Muscle of leg (tissue), 11 donors: Measurements from ENCODE around the gene ECHS1. TPM values are rescaled to one million over a fixed set of nuclear protein-coding genes. Genes with fewer than 3 reads are reported as not detected.
"Not testable (repeated sequence)": the region's sequence is repeated elsewhere in the genome, so short reads cannot be mapped to it uniquely, and the experiment has no call there.

Source experiments
- DNase-seq: peaks from one replicate; pipeline ENCODE4 v3.0.0; 2013
- H3K27ac ChIP-seq: one replicate; pipeline ENCODE4 v1.5.1; 2013; ENCODE audit warnings: mild to moderate bottlenecking, low read length, control low read depth
- H3K27me3 ChIP-seq: one replicate; pipeline ENCODE4 v1.6.1; 2013; ENCODE audit warnings: low read length; ENCODE audit not compliant: control insufficient read depth, insufficient read depth
- H3K36me3 ChIP-seq: one replicate; pipeline ENCODE4 v1.6.1; 2013; ENCODE audit warnings: low read length; ENCODE audit not compliant: control insufficient read depth, insufficient read depth
- H3K4me1 ChIP-seq: one replicate; pipeline ENCODE4 v1.6.1; 2013; ENCODE audit warnings: low read length; ENCODE audit not compliant: control insufficient read depth, insufficient read depth
- H3K4me3 ChIP-seq: one replicate; pipeline ENCODE4 v1.5.1; 2013; ENCODE audit warnings: low read length, control low read depth
- H3K9me3 ChIP-seq: replicated peaks from 2 replicates; pipeline ENCODE4 v1.6.1; 2013; ENCODE audit warnings: low read depth, low read length; ENCODE audit not compliant: control insufficient read depth
- WGBS: methylation state at CpG from one replicate; pipeline ENCODE4 v1.1.5; 2013; ENCODE audit warnings: missing lambda C conversion rate; ENCODE audit not compliant: insufficient coverage; 5-methylcytosine and 5-hydroxymethylcytosine counted together
- polyA plus RNA-seq, 8 donors: library from polyadenylated mRNA; unstranded; fragments of 120-200 nt; gene quantifications; one replicate each; pipeline versions ENCODE4 v1.2.1 to v1.2.3, GENCODE V29; 2013; ENCODE audit warnings: inconsistent platforms in 1 of 8, low replicate concordance in 1 of 8; ENCODE audit not compliant: insufficient read length in 8 of 8, insufficient read depth in 1 of 8
- total RNA-seq: library from RNA; stranded (reverse); fragments of 120-200 nt; gene quantifications from one replicate; pipeline ENCODE4 v1.2.4, GENCODE V29; 2013

Gene ECHS1
- total and polyA plus RNA-seq, 9 donors, result 107 to 147 (median 127) TPM

- Histone ChIP-seq H3K4me1 (peaks cover 37% of the 10 kb centered on the region), H3K36me3 (peaks cover 67% of the 10 kb centered on the region)
- H3K9me3 ChIP-seq, H3K27me3 ChIP-seq, H3K4me3 ChIP-seq, H3K27ac ChIP-seq, DNase-seq: not testable (repeated sequence)
- whole genome bisulfite sequencing, result no CpG with 5 or more reads among the region's 7 CpGs
Measured at GRCh38 chr10:133367461-133367860, 5.7 kb downstream of the ECHS1 start.

GRCh38 chr10:133366751-133367150 lies 6.4 kb downstream of the ECHS1 start:
- peaks cover 74% of the 10 kb centered on the region for H3K36me3 ChIP-seq
- H3K4me1 ChIP-seq, result peaks cover 30% of the 10 kb centered on the region
- no peak for DNase-seq
- H3K27ac ChIP-seq, result no peak overlapping the region
- H3K9me3 ChIP-seq, result no peaks in the 10 kb centered on the region
- 90% methylated on average over 11 of the region's 13 CpGs for WGBS
- H3K27me3 ChIP-seq, result no peaks in the 10 kb centered on the region
- H3K4me3 ChIP-seq, result no peak overlapping the region

GRCh38 chr10:133366130-133366478 lies 7.0 kb downstream of the ECHS1 start:
- Histone ChIP-seq H3K27me3 (no peaks in the 10 kb centered on the region), H3K9me3 (peaks cover 1% of the 10 kb centered on the region), H3K4me1 (peaks cover 24% of the 10 kb centered on the region), H3K27ac (no peak overlapping the region), H3K36me3 (peaks cover 74% of the 10 kb centered on the region), H3K4me3 (no peak overlapping the region)
- 87% methylated on average over 17 of the region's 17 CpGs for WGBS
- no peak for DNase-seq

GRCh38 chr10:133365461-133366129 lies 7.6 kb downstream of the ECHS1 start:
- 86% methylated on average over 13 of the region's 13 CpGs for WGBS
- no peaks in the 10 kb centered on the region for H3K27me3 ChIP-seq
- H3K9me3 ChIP-seq, result peaks cover 2% of the 10 kb centered on the region
- H3K4me3 ChIP-seq, result no peak overlapping the region
- DNase-seq, result no peak
- H3K36me3 ChIP-seq, result peaks cover 71% of the 10 kb centered on the region
- no peak overlapping the region for H3K27ac ChIP-seq
- peaks cover 21% of the 10 kb centered on the region for H3K4me1 ChIP-seq

GRCh38 chr10:133364645-133365431 lies 8.3 kb downstream of the ECHS1 start:
- Histone ChIP-seq H3K36me3 (peaks cover 68% of the 10 kb centered on the region), H3K9me3 (peaks cover 2% of the 10 kb centered on the region), H3K4me1 (peaks cover 15% of the 10 kb centered on the region), H3K27me3 (no peaks in the 10 kb centered on the region), H3K4me3 (no peak overlapping the region), H3K27ac (no peak overlapping the region)
- WGBS, result 88% methylated on average over 23 of the region's 29 CpGs
- no peak for DNase-seq

GRCh38 chr10:133362846-133363245 lies 10.3 kb downstream of the ECHS1 start:
- WGBS, result 90% methylated on average over 8 of the region's 13 CpGs
- H3K4me1 ChIP-seq, result no peaks in the 10 kb centered on the region
- no peaks in the 10 kb centered on the region for H3K27me3 ChIP-seq
- peaks cover 2% of the 10 kb centered on the region for H3K9me3 ChIP-seq
- H3K36me3 ChIP-seq, result peaks cover 50% of the 10 kb centered on the region
- no peak overlapping the region for H3K27ac ChIP-seq
- no peak overlapping the region for H3K4me3 ChIP-seq
- DNase-seq, result no peak

- Histone ChIP-seq H3K4me1 (peaks cover 4% of the 10 kb centered on the region), H3K9me3 (peaks cover 2% of the 10 kb centered on the region), H3K36me3 (peaks cover 48% of the 10 kb centered on the region), H3K27me3 (no peaks in the 10 kb centered on the region), H3K27ac (no peak overlapping the region), H3K4me3 (no peak overlapping the region)
- 78% methylated on average over 12 of the region's 18 CpGs for WGBS
- no peak for DNase-seq
Measured at GRCh38 chr10:133361773-133362441, 11.2 kb downstream of the ECHS1 start.

GRCh38 chr10:133361227-133361626 lies 11.9 kb downstream of the ECHS1 start:
- H3K27ac ChIP-seq, result no peak overlapping the region
- H3K36me3 ChIP-seq, result peaks cover 41% of the 10 kb centered on the region
- peaks cover 9% of the 10 kb centered on the region for H3K4me1 ChIP-seq
- no peak overlapping the region for H3K4me3 ChIP-seq
- H3K27me3 ChIP-seq, result no peaks in the 10 kb centered on the region
- 98% methylated on average over 4 of the region's 5 CpGs for WGBS
- H3K9me3 ChIP-seq, result peaks cover 2% of the 10 kb centered on the region
- no peak for DNase-seq

- H3K27me3 ChIP-seq, result no peaks in the 10 kb centered on the region
- no peak for DNase-seq
- H3K4me3 ChIP-seq, result no peak overlapping the region
- H3K4me1 ChIP-seq, result peaks cover 13% of the 10 kb centered on the region
- peaks cover 30% of the 10 kb centered on the region for H3K36me3 ChIP-seq
- peaks cover 2% of the 10 kb centered on the region for H3K9me3 ChIP-seq
- WGBS, result 77% methylated on average over 17 of the region's 17 CpGs
- H3K27ac ChIP-seq, result no peak overlapping the region
Measured at GRCh38 chr10:133359972-133360610, 13.1 kb downstream of the ECHS1 start.

- no peak for DNase-seq
- H3K27ac ChIP-seq, result no peak overlapping the region
- WGBS, result 30% methylated on average over 4 of the region's 6 CpGs
Measured at GRCh38 chr10:133359554-133359971, 13.6 kb downstream of the ECHS1 start.

More at GRCh38 chr10:133359554-133359971, 13.6 kb downstream of the ECHS1 start:
- peaks cover 24% of the 10 kb centered on the region for H3K36me3 ChIP-seq
- H3K4me1 ChIP-seq, result peaks cover 13% of the 10 kb centered on the region
- peaks cover 2% of the 10 kb centered on the region for H3K9me3 ChIP-seq
- H3K4me3 ChIP-seq, result no peak overlapping the region
- no peaks in the 10 kb centered on the region for H3K27me3 ChIP-seq
